SK-N-SH (cell line): ENCODE data around the gene BMP7. TPM values are rescaled to one million over a fixed set of nuclear protein-coding genes. Genes with fewer than 3 reads are reported as not detected.

Experiments used
- CTCF ChIA-PET: fragments of 300-600, 350-600 bp; formaldehyde crosslinking; extraction: SDS; loops from one replicate; lab custom pipeline; 2021; lab: Yijun Ruan, JAX
- POLR2A ChIA-PET: fragments of 350-600 bp; sonication (Branson Sonifier 250); formaldehyde crosslinking; extraction: SDS; loops from one replicate; lab custom pipeline; 2020; ENCODE audit warnings: antibody characterized with exemption, inconsistent platforms; lab: Yijun Ruan, JAX
- DNase-seq: peaks from one replicate; pipeline ENCODE4 v3.0.0; 2012
- H2AFZ ChIP-seq: fragments of 200-600 bp; sonication (generic); 2 replicates; pipeline ENCODE4 v1.8.1; 2016; ENCODE audit warnings: antibody characterized with exemption, mild to moderate bottlenecking, low read depth
- H3F3A ChIP-seq: fragments of 200-600 bp; sonication (generic); replicated peaks from 2 replicates; pipeline ENCODE3; 2016; ENCODE audit warnings: antibody characterized with exemption, mild to moderate bottlenecking; ENCODE audit not compliant: insufficient read depth
- H3K27ac ChIP-seq, 2 experiments: fragments of 200-500 bp in 1 of 2; fragments of 200-600 bp in 1 of 2; sonication (Bioruptor generic) in 1 of 2; sonication (generic), shearing (Covaris generic) in 1 of 2; 2 replicates each; pipeline versions ENCODE4 v1.5.1 to v1.6.1; 2014 to 2016; ENCODE audit warnings: low read depth in 2 of 2, inconsistent platforms in 1 of 2, low read length in 1 of 2, mild to moderate bottlenecking in 1 of 2, mixed read lengths in 1 of 2
- H3K27me3 ChIP-seq: fragments of 200-600 bp; sonication (generic), shearing (Covaris generic); 2 replicates; pipeline ENCODE4 v1.6.1; 2016; ENCODE audit warnings: mixed run types; ENCODE audit not compliant: insufficient read depth
- H3K36me3 ChIP-seq, 2 experiments: fragments of 200-500 bp in 1 of 2; fragments of 200-600 bp in 1 of 2; sonication (Bioruptor generic) in 1 of 2; sonication (generic) in 1 of 2; replicated peaks in 1 of 2; 2 replicates each; pipeline versions ENCODE3 to v1.5.1; 2014 to 2016; ENCODE audit warnings: low read length in 1 of 2, mild to moderate bottlenecking in 1 of 2; ENCODE audit not compliant: insufficient read depth in 2 of 2, control insufficient read depth in 1 of 2
- H3K4me1 ChIP-seq, 2 experiments: fragments of 200-500 bp in 1 of 2; fragments of 200-600 bp in 1 of 2; sonication (Bioruptor generic) in 1 of 2; sonication (generic), shearing (Covaris generic) in 1 of 2; 2 replicates each; pipeline versions ENCODE4 v1.5.1 to v1.6.1; 2014 to 2016; ENCODE audit warnings: low read depth in 1 of 2, low read length in 1 of 2, mixed run types in 1 of 2; ENCODE audit not compliant: insufficient read depth in 2 of 2, control insufficient read depth in 1 of 2
- H3K4me2 ChIP-seq: fragments of 200-600 bp; sonication (generic), shearing (Covaris generic); 2 replicates; pipeline ENCODE4 v1.6.1; 2017; ENCODE audit warnings: mixed run types
- H3K4me3 ChIP-seq, 2 experiments: fragments of 200-500 bp in 1 of 2; fragments of 200-600 bp in 1 of 2; sonication (Bioruptor generic) in 1 of 2; sonication (generic), shearing (Covaris generic) in 1 of 2; 2 replicates each; pipeline versions ENCODE4 v1.5.1 to v1.8.1; 2014 to 2016; ENCODE audit warnings: low read depth in 2 of 2, inconsistent platforms in 1 of 2, low read length in 1 of 2, mild to moderate bottlenecking in 1 of 2, mixed read lengths in 1 of 2, moderate library complexity in 1 of 2
- H3K79me2 ChIP-seq: fragments of 200-600 bp; sonication (generic); 2 replicates; pipeline ENCODE4 v1.8.1; 2017; ENCODE audit warnings: mild to moderate bottlenecking; ENCODE audit not compliant: insufficient read depth
- H3K9ac ChIP-seq: fragments of 200-600 bp; sonication (generic); 2 replicates; pipeline ENCODE4 v1.6.1; 2017; ENCODE audit warnings: mixed run types
- H3K9me2 ChIP-seq: fragments of 200-600 bp; sonication (generic); 2 replicates; pipeline ENCODE4 v1.6.1; 2017; ENCODE audit warnings: mixed run types
- H3K9me3 ChIP-seq: fragments of 200-600 bp; sonication (generic); 2 replicates; pipeline ENCODE4 v1.6.1; 2017; ENCODE audit warnings: mixed run types, mild to moderate bottlenecking, moderate library complexity
- H4K20me1 ChIP-seq: fragments of 200-600 bp; sonication (generic); 2 replicates; pipeline ENCODE4 v1.6.1; 2017; ENCODE audit warnings: mild to moderate bottlenecking, mixed run types; ENCODE audit not compliant: insufficient read depth
- CTCF ChIP-seq: fragments of 200-600 bp; sonication (generic); IDR thresholded peaks from 2 replicates; pipeline ENCODE4 v1.6.1; 2017; ENCODE audit warnings: antibody characterized with exemption, mild to moderate bottlenecking, moderate library complexity
- EP300 ChIP-seq, 2 experiments: IDR thresholded peaks; 2 replicates each; pipeline versions ENCODE4 v1.4.0 to v1.6.1; 2012; ENCODE audit warnings: borderline replicate concordance in 1 of 2, low read depth in 1 of 2, low read length in 1 of 2
- GABPA ChIP-seq: IDR thresholded peaks from 2 replicates; pipeline ENCODE4 v1.4.0; 2012; ENCODE audit warnings: low read depth, mild to moderate bottlenecking
- GATA2 ChIP-seq: sonication (generic); formaldehyde crosslinking; IDR thresholded peaks from 2 replicates; pipeline ENCODE4 v1.5.0; 2020; ENCODE audit warnings: mild to moderate bottlenecking, missing genetic modification reagents
- JUND ChIP-seq: IDR thresholded peaks from 2 replicates; pipeline ENCODE4 v1.4.0; 2012
- POLR2AphosphoS5 ChIP-seq: IDR thresholded peaks from 2 replicates; pipeline ENCODE4 v1.6.1; 2012; ENCODE audit warnings: low read depth, low read length
- RAD21 ChIP-seq: IDR thresholded peaks from 2 replicates; pipeline ENCODE4 v1.6.1; 2012; ENCODE audit warnings: mild to moderate bottlenecking, low read length
- RCOR1 ChIP-seq: fragments of 150-350 bp; IDR thresholded peaks from 2 replicates; pipeline ENCODE4 v1.6.1; 2017; ENCODE audit warnings: antibody characterized with exemption, low read length
- YY1 ChIP-seq: IDR thresholded peaks from 2 replicates; pipeline ENCODE4 v1.4.0; 2012; ENCODE audit warnings: low read depth, mild to moderate bottlenecking
- ZBTB33 ChIP-seq: IDR thresholded peaks from 2 replicates; pipeline ENCODE4 v1.4.0; 2012; ENCODE audit warnings: low read depth, borderline replicate concordance
- WGBS: methylation state at CpG from one replicate; pipeline ENCODE4 v1.1.6; 2017; ENCODE audit warnings: low lambda C conversion rate; 5-methylcytosine and 5-hydroxymethylcytosine counted together
- polyA plus RNA-seq, 3 experiments: library from polyadenylated mRNA; depleted of rRNA; stranded (reverse); fragments of >200 nt; gene quantifications; 2 replicates each; pipeline ENCODE4 v1.2.3, GENCODE V29; 2012
- TF ChIP-seq, protein P1 (sequence below): IDR thresholded peaks from 2 replicates; pipeline ENCODE4 v1.4.0; 2012; ENCODE audit warnings: low read depth
- TF ChIP-seq, protein P2 (sequence below): fragments of 150-350 bp; IDR thresholded peaks from 2 replicates; pipeline ENCODE4 v1.6.1; 2017; ENCODE audit warnings: antibody characterized with exemption, low read length, low read depth, borderline replicate concordance

The BMP7 gene
- polyA plus RNA-seq, 1 of the 3 experiments (the other 2 are of a cell fraction) = not detected

- no peaks in the 10 kb centered on the region for H3K27me3 ChIP-seq
- H3F3A ChIP-seq = no peaks in the 10 kb centered on the region
- no peak overlapping the region for H3K4me3 ChIP-seq
- H3K4me1 ChIP-seq = peaks cover 0 to 53% of the 10 kb centered on the region in 2 experiments; a peak in 1 of 4 replicates
- ChIA-PET CTCF (interaction anchor here (1.1 to 5.9 kb wide), 6 partner anchors 17 to 132 kb away, joined by 3 to 38 read pairs (median 6); no protein-coding TSS in a partner anchor), POLR2A (no interaction called here)
- WGBS = 47% methylated on average over 17 of the region's 19 CpGs
- no peaks in the 10 kb centered on the region for H3K9me3 ChIP-seq
- no peaks in the 10 kb centered on the region for H3K36me3 ChIP-seq
- DNase-seq = peak; percentile 44
- no peaks in the 10 kb centered on the region for H3K79me2 ChIP-seq
- peak overlapping the region in 1 of 2 experiments; percentile 41; a peak in 1 of 4 replicates for H3K27ac ChIP-seq
- H2AFZ ChIP-seq = no peak overlapping the region
- no peaks in the 10 kb centered on the region for H4K20me1 ChIP-seq
- no peak overlapping the region for H3K9ac ChIP-seq
- no peak overlapping the region for H3K4me2 ChIP-seq
- TF ChIP-seq RAD21 (no peak), POLR2AphosphoS5 (no peak), ZBTB33 (no peak), CTCF (no peak), JUND (no peak), EP300 (IDR thresholded peaks at IDR 0.05; ENCODE audit: borderline replicate concordance in 1 of 2, low read depth in 1 of 2, low read length in 1 of 2) (no peak), RCOR1 (no peak), YY1 (no peak), GABPA (no peak), GATA2 (CRISPR knock-in tag) (no peak)
- TF ChIP-seq, protein P1, sequence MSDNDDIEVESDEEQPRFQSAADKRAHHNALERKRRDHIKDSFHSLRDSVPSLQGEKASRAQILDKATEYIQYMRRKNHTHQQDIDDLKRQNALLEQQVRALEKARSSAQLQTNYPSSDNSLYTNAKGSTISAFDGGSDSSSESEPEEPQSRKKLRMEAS = no peak
- TF ChIP-seq, protein P2, sequence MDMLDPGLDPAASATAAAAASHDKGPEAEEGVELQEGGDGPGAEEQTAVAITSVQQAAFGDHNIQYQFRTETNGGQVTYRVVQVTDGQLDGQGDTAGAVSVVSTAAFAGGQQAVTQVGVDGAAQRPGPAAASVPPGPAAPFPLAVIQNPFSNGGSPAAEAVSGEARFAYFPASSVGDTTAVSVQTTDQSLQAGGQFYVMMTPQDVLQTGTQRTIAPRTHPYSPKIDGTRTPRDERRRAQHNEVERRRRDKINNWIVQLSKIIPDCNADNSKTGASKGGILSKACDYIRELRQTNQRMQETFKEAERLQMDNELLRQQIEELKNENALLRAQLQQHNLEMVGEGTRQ = no peak
- no peaks in the 10 kb centered on the region for H3K9me2 ChIP-seq
These were observed 44.4 kb downstream of the BMP7 start for GRCh38 chr20:57221916-57222630.
